Smooth muscle cell (in vitro differentiated cells): ENCODE measurements around the gene CCDC86. TPM values are rescaled to one million over a fixed set of nuclear protein-coding genes. Genes with fewer than 3 reads are reported as not detected.

Experiments used
- DNase-seq: peaks from one replicate; lab custom pipeline; 2025; ENCODE audit not compliant: unreplicated experiment; lab: John Stamatoyannopoulos, UW
- H2AFZ ChIP-seq: fragments of 200-600 bp; sonication (generic); 2 replicates; pipeline ENCODE4 v1.6.0; 2016; ENCODE audit warnings: antibody characterized with exemption, low read depth, mild to moderate bottlenecking
- H3F3A ChIP-seq: fragments of 200-600 bp; sonication (generic); 2 replicates; pipeline ENCODE4 v1.6.0; 2017; ENCODE audit warnings: antibody characterized with exemption, low read depth
- H3K27ac ChIP-seq: fragments of 200-600 bp; sonication (generic); 2 replicates; pipeline ENCODE4 v1.5.1; 2016; ENCODE audit warnings: low read depth, mild to moderate bottlenecking
- H3K27me3 ChIP-seq: fragments of 200-600 bp; sonication (generic); 2 replicates; pipeline ENCODE4 v1.6.1; 2016; ENCODE audit warnings: low read depth, mild to moderate bottlenecking
- H3K36me3 ChIP-seq: fragments of 200-600 bp; sonication (generic); 2 replicates; pipeline ENCODE4 v1.5.1; 2016; ENCODE audit warnings: low read depth
- H3K4me1 ChIP-seq: fragments of 200-600 bp; sonication (generic); 2 replicates; pipeline ENCODE4 v1.5.1; 2016; ENCODE audit warnings: low read depth
- H3K4me2 ChIP-seq: fragments of 200-600 bp; sonication (generic); 2 replicates; pipeline ENCODE4 v1.6.0; 2016; ENCODE audit warnings: mild to moderate bottlenecking
- H3K4me3 ChIP-seq: fragments of 200-600 bp; sonication (generic); 2 replicates; pipeline ENCODE4 v1.5.1; 2016; ENCODE audit warnings: mild to moderate bottlenecking
- H3K79me2 ChIP-seq: fragments of 200-600 bp; sonication (generic); 2 replicates; pipeline ENCODE4 v1.6.0; 2016; ENCODE audit warnings: low read depth, mild to moderate bottlenecking
- H3K9ac ChIP-seq: fragments of 200-600 bp; sonication (generic); 2 replicates; pipeline ENCODE4 v1.6.0; 2016; ENCODE audit warnings: low read depth
- H3K9me3 ChIP-seq: fragments of 200-600 bp; sonication (generic); replicated peaks from 2 replicates; pipeline ENCODE4 v1.5.1; 2016; ENCODE audit warnings: low read depth
- H4K20me1 ChIP-seq: fragments of 200-600 bp; sonication (generic); 2 replicates; pipeline ENCODE4 v1.6.0; 2016; ENCODE audit warnings: low read depth
- WGBS: methylation state at CpG from one replicate; pipeline ENCODE4 v1.1.7; 2016; ENCODE audit warnings: low lambda C conversion rate; 5-methylcytosine and 5-hydroxymethylcytosine counted together
- polyA plus RNA-seq: library from polyadenylated mRNA; unstranded; fragments of >200 nt; fragmentation: Nextera tagmentation; extraction: Ambion mirVana; gene quantifications from 2 replicates; pipeline ENCODE4 v1.2.1, GENCODE V29; 2016
- total RNA-seq: library from RNA; depleted of rRNA; stranded (reverse); fragments of >200 nt; gene quantifications from 2 replicates; pipeline ENCODE4 v1.2.3, GENCODE V29; 2014
- TF ChIP-seq, protein P1 (sequence below): fragments of 200-600 bp; sonication (generic); IDR thresholded peaks from 2 replicates; pipeline ENCODE4 v1.5.1; 2017; ENCODE audit warnings: borderline replicate concordance, mild to moderate bottlenecking, antibody characterized with exemption; ENCODE audit not compliant: insufficient read depth, poor library complexity, severe bottlenecking

CCDC86 gene
- total and polyA plus RNA-seq, 2 experiments from 2014 or later = 7.5 to 24.2 TPM

GRCh38 chr11:60797846-60798630 lies 43.9 kb upstream of the CCDC86 start:
- H3K9me3 ChIP-seq = no peaks in the 10 kb centered on the region
- WGBS = 83% methylated on average over 17 of the region's 17 CpGs
- no peaks in the 10 kb centered on the region for H3K36me3 ChIP-seq
- H3K4me3 ChIP-seq = no peak overlapping the region
- no peak overlapping the region for H3K27ac ChIP-seq
- TF ChIP-seq, protein P1, sequence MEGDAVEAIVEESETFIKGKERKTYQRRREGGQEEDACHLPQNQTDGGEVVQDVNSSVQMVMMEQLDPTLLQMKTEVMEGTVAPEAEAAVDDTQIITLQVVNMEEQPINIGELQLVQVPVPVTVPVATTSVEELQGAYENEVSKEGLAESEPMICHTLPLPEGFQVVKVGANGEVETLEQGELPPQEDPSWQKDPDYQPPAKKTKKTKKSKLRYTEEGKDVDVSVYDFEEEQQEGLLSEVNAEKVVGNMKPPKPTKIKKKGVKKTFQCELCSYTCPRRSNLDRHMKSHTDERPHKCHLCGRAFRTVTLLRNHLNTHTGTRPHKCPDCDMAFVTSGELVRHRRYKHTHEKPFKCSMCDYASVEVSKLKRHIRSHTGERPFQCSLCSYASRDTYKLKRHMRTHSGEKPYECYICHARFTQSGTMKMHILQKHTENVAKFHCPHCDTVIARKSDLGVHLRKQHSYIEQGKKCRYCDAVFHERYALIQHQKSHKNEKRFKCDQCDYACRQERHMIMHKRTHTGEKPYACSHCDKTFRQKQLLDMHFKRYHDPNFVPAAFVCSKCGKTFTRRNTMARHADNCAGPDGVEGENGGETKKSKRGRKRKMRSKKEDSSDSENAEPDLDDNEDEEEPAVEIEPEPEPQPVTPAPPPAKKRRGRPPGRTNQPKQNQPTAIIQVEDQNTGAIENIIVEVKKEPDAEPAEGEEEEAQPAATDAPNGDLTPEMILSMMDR = no peak
- no peak overlapping the region for H2AFZ ChIP-seq
- no peak overlapping the region for H3K4me2 ChIP-seq
- H3K4me1 ChIP-seq = no peaks in the 10 kb centered on the region
- H3K9ac ChIP-seq = no peak overlapping the region
- DNase-seq = no peak
- H3F3A ChIP-seq = no peaks in the 10 kb centered on the region
- H3K27me3 ChIP-seq = peaks cover 10% of the 10 kb centered on the region
- no peaks in the 10 kb centered on the region for H4K20me1 ChIP-seq
- no peaks in the 10 kb centered on the region for H3K79me2 ChIP-seq

GRCh38 chr11:60798631-60799030 lies 43.3 kb upstream of the CCDC86 start:
- no peaks in the 10 kb centered on the region for H3K9me3 ChIP-seq
- H3K4me2 ChIP-seq = no peak overlapping the region
- H3K79me2 ChIP-seq = no peaks in the 10 kb centered on the region
- no peaks in the 10 kb centered on the region for H3F3A ChIP-seq
- no peak overlapping the region for H3K27ac ChIP-seq
- H3K36me3 ChIP-seq = no peaks in the 10 kb centered on the region
- 84% methylated on average over 3 of the region's 3 CpGs for WGBS
- no peak overlapping the region for H3K4me3 ChIP-seq
- H4K20me1 ChIP-seq = no peaks in the 10 kb centered on the region
- no peak overlapping the region for H3K9ac ChIP-seq
- no peaks in the 10 kb centered on the region for H3K4me1 ChIP-seq
- peaks cover 10% of the 10 kb centered on the region for H3K27me3 ChIP-seq
- TF ChIP-seq, protein P1 = no peak
- no peak overlapping the region for H2AFZ ChIP-seq
- no peak for DNase-seq

GRCh38 chr11:60801194-60801593 lies 40.7 kb upstream of the CCDC86 start:
- TF ChIP-seq, protein P1 = no peak
- Histone ChIP-seq H3K79me2 (no peaks in the 10 kb centered on the region), H3K9me3 (no peaks in the 10 kb centered on the region), H3K27ac (no peak overlapping the region), H3F3A (no peaks in the 10 kb centered on the region), H3K27me3 (peaks cover 10% of the 10 kb centered on the region), H3K36me3 (no peaks in the 10 kb centered on the region), H2AFZ (no peak overlapping the region), H3K4me1 (no peaks in the 10 kb centered on the region), H3K4me3 (no peak overlapping the region), H4K20me1 (no peaks in the 10 kb centered on the region), H3K9ac (no peak overlapping the region), H3K4me2 (no peak overlapping the region)
- WGBS = 88% methylated on average over 10 of the region's 10 CpGs
- no peak for DNase-seq

- TF ChIP-seq, protein P1 = no peak
- no peak for DNase-seq
- WGBS = 84% methylated on average over 7 of the region's 7 CpGs
Observed at GRCh38 chr11:60803273-60803936, 38.5 kb upstream of the CCDC86 start.

More at GRCh38 chr11:60803273-60803936, 38.5 kb upstream of the CCDC86 start:
- H3K27me3 ChIP-seq = peaks cover 10% of the 10 kb centered on the region
- H3K4me2 ChIP-seq = no peak overlapping the region
- no peaks in the 10 kb centered on the region for H3F3A ChIP-seq
- H4K20me1 ChIP-seq = no peaks in the 10 kb centered on the region
- H3K4me1 ChIP-seq = no peaks in the 10 kb centered on the region
- no peaks in the 10 kb centered on the region for H3K79me2 ChIP-seq
- H3K27ac ChIP-seq = no peak overlapping the region
- H3K36me3 ChIP-seq = no peaks in the 10 kb centered on the region
- no peak overlapping the region for H3K4me3 ChIP-seq
- no peak overlapping the region for H2AFZ ChIP-seq
- no peaks in the 10 kb centered on the region for H3K9me3 ChIP-seq
- no peak overlapping the region for H3K9ac ChIP-seq
